WTC11 (cell line): ENCODE results near the gene SYCE3. TPM values are rescaled to one million over a fixed set of nuclear protein-coding genes. Genes with fewer than 3 reads are reported as not detected.

ENCODE experiments used
- ATAC-seq: fragments of 200-7000 bp; cut with Tn5 transposase; 2 replicates; pipeline ENCODE4 v1.10.0; 2021; ENCODE audit warnings: mild to moderate bottlenecking, moderate library complexity
- CTCF ChIA-PET: fragments of 300-600 bp; sonication (Branson Sonifier 250); formaldehyde crosslinking; loops from one replicate; lab custom pipeline; 2021; ENCODE audit warnings: antibody characterized with exemption; lab: Charles Lee
- POLR2A ChIA-PET: fragments of 350-600 bp; sonication (Branson Sonifier 250); formaldehyde crosslinking; loops from one replicate; lab custom pipeline; 2021; ENCODE audit warnings: antibody characterized with exemption; lab: Charles Lee
- DNase-seq: peaks from one replicate; pipeline ENCODE4 v3.0.0; 2021; ENCODE audit warnings: low spot score
- H3K27ac Mint-ChIP-seq: 2 replicates; pipeline ENCODE4 v1.8.0; 2021; ENCODE audit warnings: mixed read lengths
- H3K27me3 Mint-ChIP-seq: 2 replicates; pipeline ENCODE4 v1.8.0; 2021; ENCODE audit warnings: low read depth, mild to moderate bottlenecking, moderate library complexity, mixed read lengths
- H3K36me3 Mint-ChIP-seq: 2 replicates; pipeline ENCODE4 v1.8.0; 2021; ENCODE audit warnings: mixed read lengths
- H3K4me1 Mint-ChIP-seq: 2 replicates; pipeline ENCODE4 v1.8.0; 2022; ENCODE audit warnings: mixed read lengths
- H3K4me3 Mint-ChIP-seq: 2 replicates; pipeline ENCODE4 v1.8.0; 2021; ENCODE audit warnings: mild to moderate bottlenecking, moderate library complexity, mixed read lengths
- H3K9me3 Mint-ChIP-seq: 2 replicates; pipeline ENCODE4 v1.8.0; 2021; ENCODE audit warnings: mixed read lengths
- AFF4 ChIP-seq: sonication (generic); formaldehyde crosslinking; IDR thresholded peaks from 2 replicates; pipeline ENCODE4 v1.8.1; 2023; ENCODE audit warnings: mild to moderate bottlenecking, missing genetic modification reagents, borderline replicate concordance
- ARID4B ChIP-seq: sonication (generic); formaldehyde crosslinking; IDR thresholded peaks from 2 replicates; pipeline ENCODE4 v1.8.0; 2023; ENCODE audit warnings: missing genetic modification reagents, mild to moderate bottlenecking, borderline replicate concordance
- ERG ChIP-seq: fragments of 250-450 bp; sonication (Bioruptor Pico); IDR thresholded peaks from 2 replicates; pipeline ENCODE4 v1.8.0; 2021; ENCODE audit warnings: mild to moderate bottlenecking
- FOXJ3 ChIP-seq: sonication (generic); formaldehyde crosslinking; IDR thresholded peaks from 2 replicates; pipeline ENCODE4 v1.9.0; 2021; ENCODE audit warnings: missing genetic modification reagents, mild to moderate bottlenecking, borderline replicate concordance
- GTF2I ChIP-seq: fragments of 250-450 bp; sonication (Bioruptor Pico); conservative IDR thresholded peaks from 2 replicates; pipeline ENCODE4 v1.4.0; 2021; ENCODE audit warnings: mild to moderate bottlenecking
- SMAD3 ChIP-seq: sonication (generic); formaldehyde crosslinking; IDR thresholded peaks from 2 replicates; pipeline ENCODE4 v1.8.0; 2022; ENCODE audit warnings: missing genetic modification reagents, mild to moderate bottlenecking, borderline replicate concordance
- SP1 ChIP-seq: sonication (generic); formaldehyde crosslinking; conservative IDR thresholded peaks from 2 replicates; pipeline ENCODE4 v1.8.1; 2022; ENCODE audit warnings: missing genetic modification reagents
- TEAD4 ChIP-seq: sonication (generic); formaldehyde crosslinking; IDR thresholded peaks from 2 replicates; pipeline ENCODE4 v1.8.0; 2022; ENCODE audit warnings: mild to moderate bottlenecking, missing genetic modification reagents
- USF1 ChIP-seq: sonication (generic); formaldehyde crosslinking; IDR thresholded peaks from 2 replicates; pipeline ENCODE4 v1.8.0; 2022; ENCODE audit warnings: mild to moderate bottlenecking, missing genetic modification reagents
- ZNF532 ChIP-seq: fragments of 250-450 bp; sonication (Bioruptor Pico); IDR thresholded peaks from 2 replicates; pipeline ENCODE4 v1.9.0; 2021; ENCODE audit warnings: mild to moderate bottlenecking, borderline replicate concordance
- total RNA-seq: library from RNA; stranded (reverse); gene quantifications from 3 replicates; pipeline ENCODE4 v1.2.3, GENCODE V29; 2021

SYCE3 gene
- total RNA-seq, 1 experiment from 2014 or later = 0.46 TPM

GRCh38 chr22:50604256-50605001 lies 41.7 kb upstream of the SYCE3 start:
- H3K27me3 Mint-ChIP-seq = peaks cover 37% of the 10 kb centered on the region
- TF ChIP-seq ZNF532 (CRISPR knock-in tag) = no peak
- no peak for TF ChIP-seq SP1
- TF ChIP-seq USF1 (CRISPR knock-in tag) = no peak
- TF ChIP-seq TEAD4 (CRISPR knock-in tag) = no peak
- no peak for TF ChIP-seq GTF2I
- TF ChIP-seq AFF4 (CRISPR knock-in tag) = no peak
- TF ChIP-seq ERG (CRISPR knock-in tag) = no peak
- TF ChIP-seq SMAD3 = no peak
- TF ChIP-seq FOXJ3 = no peak
- TF ChIP-seq ARID4B (CRISPR knock-in tag) = no peak
- CTCF ChIA-PET = interaction anchor here (0.9 to 1.3 kb wide), 5 partner anchors 17 to 170 kb away, joined by 3 to 5 read pairs (median 3); partner anchors contain the start of gene SYCE3
- H3K27ac Mint-ChIP-seq = no peak overlapping the region
- ATAC-seq (no peak), DNase-seq (no peak)
- POLR2A ChIA-PET = no interaction called here
- peaks cover 12% of the 10 kb centered on the region; the same call in 1 of the 2 replicates for H3K4me1 Mint-ChIP-seq
- H3K9me3 Mint-ChIP-seq = no peaks in the 10 kb centered on the region
- H3K4me3 Mint-ChIP-seq = no peak overlapping the region
- H3K36me3 Mint-ChIP-seq = no peaks in the 10 kb centered on the region
